ENCODE measurements around the gene CEP89.
"Not testable (repeated sequence)": the region's sequence is repeated elsewhere in the genome, so short reads cannot be mapped to it uniquely, and the experiment has no call there.

Gene CEP89

GRCh38 chr19:32969549-32969948 lies 2.2 kb downstream of the CEP89 start:
- in situ Hi-C loops (cut with MboI; ENCODE audit: low sequenced_read_pairs), result no loop called here

DNA sequence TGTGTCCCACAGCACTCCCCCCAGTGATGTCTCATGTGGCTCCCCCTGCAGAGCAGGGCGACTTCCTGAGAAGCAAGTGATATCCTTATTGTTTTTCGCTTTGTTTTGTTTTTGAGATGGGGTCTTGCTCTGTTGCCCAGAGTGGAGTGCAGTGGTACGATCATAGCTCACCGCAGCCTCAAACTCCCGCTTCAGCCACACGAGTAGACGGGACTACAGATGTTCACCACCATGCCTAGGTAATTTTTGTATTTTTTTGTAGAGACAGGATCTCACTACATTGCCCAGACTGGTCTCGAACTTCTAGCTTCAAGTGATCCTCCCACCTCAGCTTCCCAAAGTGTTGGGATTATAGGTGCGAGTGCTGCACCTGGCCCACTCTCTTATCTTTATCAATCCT lies 5.0 kb downstream of the CEP89 start:
- in situ Hi-C loops (cut with MboI; ENCODE audit: low sequenced_read_pairs), result no loop called here

DNA sequence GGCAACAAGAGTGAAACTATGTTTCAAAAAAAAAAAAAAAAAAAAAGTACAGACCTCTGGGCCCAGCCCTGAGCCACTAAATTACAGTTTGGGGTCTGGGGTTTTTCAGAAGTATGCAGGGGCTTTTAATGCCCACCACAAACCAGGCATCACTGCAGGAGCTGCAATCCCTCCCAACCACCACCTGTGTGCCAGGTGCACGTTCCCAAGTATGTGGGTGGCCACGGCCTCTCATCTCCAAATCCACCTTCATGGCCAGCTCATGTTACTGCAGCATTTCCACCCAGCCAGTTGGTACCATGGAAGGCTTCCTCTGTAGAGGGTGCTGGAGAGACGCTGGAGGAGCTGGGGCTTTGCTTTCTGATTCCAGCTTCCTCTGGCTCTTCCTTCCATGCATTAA lies 26.5 kb downstream of the CEP89 start:
- in situ Hi-C loops (cut with MboI; ENCODE audit: low sequenced_read_pairs), result no loop called here

- in situ Hi-C loops (cut with MboI; ENCODE audit: low sequenced_read_pairs), result not testable (repeated sequence)
Observed at GRCh38 chr19:32941273-32941672, 30.5 kb downstream of the CEP89 start.

GRCh38 chr19:32936065-32936464 lies 35.7 kb downstream of the CEP89 start:
- in situ Hi-C loops (cut with MboI; ENCODE audit: low sequenced_read_pairs), result no loop called here

DNA sequence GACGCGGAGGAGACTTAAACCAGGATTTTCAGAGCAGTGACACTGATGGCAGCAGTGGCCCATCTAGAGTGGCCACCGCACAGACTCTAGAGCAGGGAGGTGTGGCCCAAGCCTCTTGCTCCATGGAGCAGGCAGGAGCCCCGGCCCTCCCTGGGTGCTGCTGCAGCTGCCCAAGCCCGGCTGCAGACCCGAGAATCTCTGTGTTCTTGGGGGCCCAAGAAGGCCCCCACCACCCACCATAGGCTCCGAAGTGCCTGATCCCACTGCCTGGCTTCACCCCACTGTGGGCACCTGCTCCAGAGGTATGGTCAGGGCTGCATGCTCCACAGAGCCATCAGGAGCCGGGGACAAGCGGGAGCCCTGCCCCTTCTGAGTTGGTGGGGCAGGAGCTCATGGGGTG lies 36.1 kb downstream of the CEP89 start:
- in situ Hi-C loops (cut with MboI; ENCODE audit: low sequenced_read_pairs), result no loop called here

DNA sequence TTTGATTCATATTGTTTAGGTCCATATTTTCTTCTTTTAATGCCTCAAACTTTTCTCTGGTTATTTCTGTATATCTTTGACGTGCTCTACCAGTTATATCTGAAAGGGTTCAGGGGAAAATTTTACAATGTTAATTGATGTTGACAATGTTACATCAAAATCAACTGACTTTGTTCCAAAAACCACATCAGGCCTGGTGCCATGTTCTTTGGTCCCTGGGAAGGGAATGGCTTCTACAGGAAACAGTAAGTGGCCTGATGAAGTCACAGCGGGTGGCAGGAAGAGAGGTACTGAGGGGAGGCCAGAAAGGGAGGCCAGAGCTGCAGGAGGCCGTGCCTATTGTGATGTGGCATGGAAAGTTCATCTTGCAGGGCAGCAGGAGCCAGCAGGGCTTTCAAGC lies 38.2 kb downstream of the CEP89 start:
- in situ Hi-C loops (cut with MboI; ENCODE audit: low sequenced_read_pairs), result no loop called here

DNA sequence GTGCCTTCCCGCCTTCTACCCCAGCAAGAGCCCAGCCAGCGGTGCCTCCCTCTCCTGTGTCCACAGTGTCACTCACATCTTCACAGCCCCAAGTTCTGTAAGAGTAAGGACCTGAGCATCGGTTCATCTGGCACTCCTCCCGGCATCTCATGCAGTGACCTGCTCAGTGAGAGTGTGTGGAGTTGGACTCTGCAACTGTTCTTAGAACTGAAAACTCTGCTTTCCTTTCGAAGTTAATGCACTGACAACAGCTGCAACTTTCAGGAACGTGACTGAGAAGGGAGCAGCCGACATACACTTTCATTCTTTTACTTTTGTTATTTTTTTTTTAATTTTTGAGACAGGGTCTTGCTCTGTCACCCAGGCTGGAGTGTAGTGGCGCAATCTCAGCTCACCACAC lies 41.2 kb downstream of the CEP89 start:
- in situ Hi-C loops (cut with MboI; ENCODE audit: low sequenced_read_pairs), result no loop called here

GRCh38 chr19:32928806-32929205 lies 43.0 kb downstream of the CEP89 start:
- in situ Hi-C loops (cut with MboI; ENCODE audit: low sequenced_read_pairs), result no loop called here

DNA sequence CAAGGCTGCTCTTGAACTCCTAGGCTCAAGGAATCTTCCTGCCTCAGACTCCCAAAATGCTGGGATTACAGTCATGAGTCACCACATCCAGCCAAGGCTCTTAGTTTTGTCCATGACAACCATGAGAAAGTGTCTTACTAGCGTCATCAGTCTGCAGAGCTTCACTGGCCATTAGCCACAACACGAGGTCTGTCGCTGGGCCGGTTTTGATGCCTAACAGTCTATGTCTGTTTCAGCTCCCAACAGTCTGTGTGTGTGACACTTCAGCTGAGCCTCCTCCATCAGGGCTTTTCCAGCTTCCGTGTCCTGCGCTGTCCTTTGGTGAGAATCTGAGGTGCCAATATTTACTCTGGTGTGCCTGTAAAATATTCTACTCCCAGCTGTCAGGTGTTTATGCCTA lies 47.6 kb downstream of the CEP89 start:
- in situ Hi-C loops (cut with MboI; ENCODE audit: low sequenced_read_pairs), result no loop called here

DNA sequence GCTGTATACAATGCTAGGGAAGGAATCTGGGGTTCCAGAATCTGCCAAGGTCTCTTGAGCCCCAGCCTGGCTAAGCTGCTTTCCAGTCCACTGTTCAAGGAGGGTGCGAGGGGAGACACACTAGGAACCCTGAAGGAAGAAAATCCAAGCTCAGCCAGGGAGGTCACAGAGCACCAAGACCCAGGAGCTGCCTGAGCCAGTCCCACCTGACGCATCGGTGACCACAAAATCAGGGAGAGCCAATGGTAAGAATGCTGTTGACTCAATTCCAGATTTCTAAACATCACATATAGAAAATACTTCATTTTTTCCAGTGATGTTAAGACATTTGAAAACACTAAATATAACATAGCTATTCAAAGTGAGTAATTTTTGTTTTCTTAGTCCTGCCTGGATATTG lies 50.1 kb downstream of the CEP89 start:
- in situ Hi-C loops (cut with MboI; ENCODE audit: low sequenced_read_pairs), result no loop called here

- in situ Hi-C loops (cut with MboI; ENCODE audit: low sequenced_read_pairs), result no loop called here
Observed at GRCh38 chr19:32919365-32919764, 52.4 kb downstream of the CEP89 start.

- in situ Hi-C loops (cut with MboI; ENCODE audit: low sequenced_read_pairs), result no loop called here
Observed at GRCh38 chr19:32917616-32917996, 54.2 kb downstream of the CEP89 start.

DNA sequence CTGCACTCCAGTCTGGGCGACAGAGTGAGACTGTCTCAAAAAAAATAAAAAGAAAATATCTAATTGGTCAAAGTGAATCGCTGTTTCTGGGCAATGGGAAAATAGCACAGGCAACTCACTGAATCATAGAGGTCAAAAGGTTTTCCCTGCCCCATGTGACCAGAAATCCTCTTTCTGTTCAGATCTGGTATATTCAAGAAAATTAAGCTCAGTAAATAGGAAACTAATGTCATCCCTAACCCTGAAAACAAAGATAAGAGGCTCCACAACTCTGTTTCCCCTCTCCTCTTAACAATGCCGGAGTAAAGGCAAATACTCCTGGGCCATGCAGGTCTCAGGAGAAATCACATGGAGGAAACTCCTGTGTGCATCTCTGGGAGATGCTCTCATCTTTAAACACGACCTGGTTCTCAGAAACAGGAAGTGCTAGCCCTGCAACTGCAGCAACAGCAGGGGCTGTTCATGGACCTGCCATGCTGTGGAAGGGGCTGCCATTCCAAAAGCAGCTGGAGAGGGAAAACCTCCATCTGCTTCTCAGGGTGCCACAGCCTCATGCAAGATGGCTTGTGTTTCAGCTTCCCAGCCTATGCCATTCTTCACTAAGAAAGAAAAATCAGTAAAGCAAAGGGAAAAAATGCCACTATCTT lies 54.7 kb downstream of the CEP89 start:
- in situ Hi-C loops (cut with MboI; ENCODE audit: low sequenced_read_pairs), result no loop called here

DNA sequence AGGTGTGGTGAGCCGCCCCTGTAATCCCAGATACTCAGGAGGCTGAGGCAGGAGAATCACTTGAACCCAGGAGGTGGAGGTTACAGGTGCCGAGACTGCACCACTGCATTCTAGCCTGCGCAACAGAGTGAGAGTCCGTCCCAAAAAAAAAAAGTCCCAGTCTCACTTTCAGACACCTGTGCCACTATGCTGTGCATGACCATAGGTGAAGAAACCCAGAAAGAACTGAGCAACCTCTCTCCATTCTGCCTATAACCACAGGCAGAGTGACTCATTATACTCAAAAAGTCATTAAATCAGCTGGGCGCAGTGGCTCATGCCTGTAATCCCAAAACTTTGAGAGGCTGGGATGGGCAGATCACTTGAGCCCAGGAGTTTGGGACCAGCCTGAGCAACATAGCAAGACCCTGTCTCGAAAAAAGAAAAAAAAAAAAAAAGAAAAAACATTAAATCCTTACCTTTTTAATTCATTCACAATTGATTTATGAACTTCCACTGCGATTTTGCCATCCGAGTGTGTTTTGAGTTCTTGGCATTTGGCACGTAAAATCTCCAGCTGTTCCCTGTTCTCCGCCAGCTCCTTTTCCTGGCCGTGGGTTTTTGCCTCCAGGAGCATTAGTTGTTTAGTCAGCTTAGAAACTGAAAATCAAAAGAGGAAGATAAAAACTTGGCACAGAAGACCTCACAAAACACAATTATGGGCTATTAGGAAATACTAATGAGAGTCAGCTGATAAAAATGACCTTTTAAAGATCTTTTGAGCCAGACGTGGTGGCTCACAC lies 56.7 kb downstream of the CEP89 start:
- in situ Hi-C loops (cut with MboI; ENCODE audit: low sequenced_read_pairs), result no loop called here

GRCh38 chr19:32911467-32911866 lies 60.3 kb downstream of the CEP89 start:
- in situ Hi-C loops (cut with MboI; ENCODE audit: low sequenced_read_pairs), result no loop called here

GRCh38 chr19:32910874-32911273 lies 60.9 kb downstream of the CEP89 start:
- in situ Hi-C loops (cut with MboI; ENCODE audit: low sequenced_read_pairs), result no loop called here

DNA sequence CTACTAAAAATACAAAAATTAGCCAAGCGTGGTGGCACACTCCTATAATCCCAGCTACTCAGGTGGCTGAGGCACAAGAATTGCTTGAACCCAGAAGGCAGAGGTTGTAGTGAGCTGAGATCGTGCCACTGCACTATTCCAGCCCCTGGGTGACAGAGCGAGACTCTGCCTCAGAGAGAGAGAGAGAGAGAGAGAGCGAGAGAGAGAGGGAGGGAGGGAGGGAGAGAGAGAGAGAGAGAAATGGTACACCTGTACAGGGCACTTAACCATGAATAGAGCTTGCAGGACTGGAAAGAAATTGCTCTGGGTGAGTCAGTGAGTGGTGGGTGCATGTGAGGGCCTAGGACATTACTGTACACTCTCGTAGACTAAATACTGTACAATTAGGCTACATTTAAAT lies 61.7 kb downstream of the CEP89 start:
- in situ Hi-C loops (cut with MboI; ENCODE audit: low sequenced_read_pairs), result no loop called here

DNA sequence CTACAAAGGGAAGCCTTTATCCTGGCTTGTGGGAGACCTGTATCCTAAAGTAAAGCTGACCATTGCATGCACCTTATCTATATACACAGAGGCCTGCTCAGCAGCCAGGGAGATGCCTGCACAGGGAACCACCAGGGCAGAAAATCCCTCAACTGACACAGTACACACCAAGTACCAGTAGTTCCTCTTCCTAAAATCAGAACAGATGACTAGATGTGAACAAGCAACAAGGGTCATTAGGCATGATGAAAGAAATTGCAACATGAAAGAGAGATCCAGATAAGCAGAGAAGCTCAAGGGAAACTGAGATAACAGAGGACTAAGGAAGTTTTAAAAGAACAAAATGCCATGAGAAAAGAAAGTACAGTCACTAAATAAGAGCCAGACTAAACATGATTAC lies 62.5 kb downstream of the CEP89 start:
- in situ Hi-C loops (cut with MboI; ENCODE audit: low sequenced_read_pairs), result no loop called here

- in situ Hi-C loops (cut with MboI; ENCODE audit: low sequenced_read_pairs), result no loop called here
Observed at GRCh38 chr19:32908641-32909190, 63.0 kb downstream of the CEP89 start.

- in situ Hi-C loops (cut with MboI; ENCODE audit: low sequenced_read_pairs), result no loop called here
Observed at GRCh38 chr19:32902448-32902847, 69.3 kb downstream of the CEP89 start.

GRCh38 chr19:32901504-32902161 lies 70.1 kb downstream of the CEP89 start:
- in situ Hi-C loops (cut with MboI; ENCODE audit: low sequenced_read_pairs), result no loop called here

All from HL-60/S4 treated with retinoic acid at 250 ng/mL for 4 days and 3 days (cell line).